Endometrial microvascular endothelial cells (primary cell): ENCODE results near the gene SPSB1. TPM values are rescaled to one million over a fixed set of nuclear protein-coding genes. Genes with fewer than 3 reads are reported as not detected.

Experiments
- in situ Hi-C: cut with HindIII; loops from 2 replicates; pipeline ENCODE4 v1.10.0; 2017; ENCODE audit warnings: low sequenced_read_pairs, low pct_unique_long_range_greater_than_20kb; ENCODE audit errors: inconsistent ontology term
- total RNA-seq: library from RNA; depleted of rRNA; stranded (reverse); fragments of >200 nt; gene quantifications from one replicate; pipeline ENCODE4 v1.2.3, GENCODE V29; 2015; ENCODE audit errors: inconsistent ontology term

Gene SPSB1
- total RNA-seq, 1 donor from 2014 or later: 16.1 TPM

DNA sequence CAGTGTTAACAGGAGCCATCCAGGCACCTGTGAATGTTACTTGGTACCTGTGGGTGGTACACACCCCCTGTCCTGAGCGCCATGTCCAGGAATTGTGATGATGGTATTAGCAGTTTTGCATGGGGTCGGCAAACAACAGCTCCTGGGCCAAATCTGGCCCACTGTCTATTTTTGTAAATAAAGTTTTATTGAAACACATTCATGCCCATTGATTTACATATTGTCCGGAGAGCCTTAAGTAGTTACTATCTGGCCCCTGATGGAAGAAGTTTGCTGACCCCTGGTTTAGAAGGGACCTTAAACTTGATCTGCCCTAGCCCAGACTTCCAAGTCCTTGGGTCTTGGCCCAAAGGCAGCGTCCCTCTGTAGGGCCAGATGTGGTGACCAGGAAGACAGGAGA is 58.3 kb downstream of the SPSB1 start:
- in situ Hi-C loops: no loop called here

DNA sequence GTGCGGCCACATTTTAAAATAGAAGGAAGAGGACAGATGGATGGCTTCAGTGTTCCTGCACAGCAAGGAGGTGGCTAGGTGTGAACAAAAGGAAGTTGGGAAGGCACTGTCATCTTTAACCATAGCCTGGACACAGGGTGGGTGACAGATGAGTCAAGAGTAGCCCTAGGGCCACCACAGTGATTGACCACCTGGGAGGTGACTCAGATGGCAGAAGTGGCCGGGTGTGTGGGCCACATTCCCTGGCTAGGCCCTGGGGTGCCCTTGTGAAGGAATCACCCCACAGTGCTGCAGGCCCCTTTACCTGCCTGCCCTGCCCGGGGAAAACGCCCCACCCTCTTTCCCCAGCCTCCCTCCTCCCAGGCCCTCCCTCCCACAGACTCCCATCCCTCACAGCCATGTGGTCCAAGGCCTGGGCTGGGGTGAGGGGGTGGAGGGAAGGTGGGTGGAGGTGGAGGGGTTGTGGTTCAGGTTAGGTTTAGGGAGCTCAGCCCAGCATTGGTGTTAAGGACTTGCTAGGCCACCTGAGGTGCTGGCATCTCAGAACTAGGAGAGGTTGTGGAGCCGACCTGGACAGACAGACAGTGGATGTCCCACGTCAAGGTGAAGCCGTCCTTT is 59.1 kb downstream of the SPSB1 start:
- in situ Hi-C loops: no loop called here

DNA sequence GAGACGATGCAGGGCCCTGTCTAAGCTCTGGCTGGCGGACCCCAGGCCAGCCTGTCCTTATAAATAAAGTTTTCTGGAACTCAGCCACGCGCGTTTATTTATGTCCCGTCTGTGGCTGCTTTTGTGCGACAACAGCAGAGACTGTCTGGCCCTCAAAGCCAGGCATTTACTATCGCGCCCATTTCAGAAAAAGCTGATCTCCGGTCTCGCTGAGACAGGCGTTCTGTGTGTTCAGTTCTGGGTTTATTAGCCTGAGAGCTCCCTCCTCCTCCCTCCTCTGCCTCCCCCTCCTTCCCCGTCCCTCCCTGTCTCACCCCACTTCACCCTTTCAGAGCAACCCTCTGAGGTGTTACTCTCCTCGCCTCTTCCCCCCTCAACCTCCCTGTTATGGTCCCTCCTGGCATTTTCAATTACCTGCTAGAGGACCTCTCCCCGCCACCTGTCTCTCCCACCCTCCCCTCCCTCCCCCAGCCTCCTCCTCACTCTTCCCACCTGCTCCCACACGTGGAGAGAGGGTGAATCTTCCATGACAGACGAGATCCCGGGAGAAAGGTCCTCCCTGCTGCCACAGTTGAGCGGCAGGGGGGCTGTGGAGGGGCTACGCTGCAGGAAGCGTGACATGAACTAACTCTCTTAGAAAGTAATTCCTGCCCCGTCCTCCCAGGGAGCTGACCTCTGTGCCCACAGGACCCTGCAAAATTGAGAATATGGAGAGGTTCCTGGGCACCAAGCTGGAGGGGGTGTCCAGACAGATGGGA is 59.9 kb downstream of the SPSB1 start:
- in situ Hi-C loops: no loop called here

DNA sequence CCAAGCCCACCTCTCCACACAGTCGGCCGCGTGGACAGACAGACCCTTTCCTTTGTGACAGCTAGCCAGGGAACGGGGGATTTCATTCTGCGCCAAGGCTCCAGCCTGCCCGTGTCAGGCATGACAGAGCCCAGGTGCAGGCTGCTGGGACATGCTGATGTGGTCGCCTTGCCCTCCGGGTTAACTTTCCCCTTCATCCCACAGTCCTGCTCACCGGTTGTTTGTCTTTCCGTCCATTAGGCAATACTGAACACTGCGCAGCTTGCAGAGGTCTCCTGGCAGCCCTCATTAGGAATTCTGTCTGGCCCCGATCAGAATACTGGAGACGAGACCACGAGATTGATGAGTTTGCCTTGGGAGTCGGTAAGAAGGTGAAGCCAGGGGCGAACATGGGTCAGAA is 62.8 kb downstream of the SPSB1 start:
- in situ Hi-C loops: no loop called here

DNA sequence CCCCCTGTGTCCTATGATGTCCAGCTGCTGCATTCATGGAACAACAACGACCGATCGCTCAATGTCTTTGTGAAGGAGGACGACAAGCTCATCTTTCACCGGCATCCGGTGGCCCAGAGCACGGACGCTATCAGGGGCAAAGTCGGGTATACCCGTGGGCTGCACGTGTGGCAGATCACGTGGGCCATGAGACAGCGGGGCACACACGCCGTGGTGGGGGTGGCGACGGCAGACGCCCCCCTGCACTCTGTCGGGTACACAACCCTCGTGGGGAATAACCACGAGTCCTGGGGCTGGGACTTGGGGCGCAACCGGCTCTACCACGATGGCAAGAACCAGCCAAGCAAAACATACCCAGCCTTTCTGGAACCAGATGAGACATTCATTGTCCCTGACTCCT is 63.3 kb downstream of the SPSB1 start:
- in situ Hi-C loops: no loop called here

DNA sequence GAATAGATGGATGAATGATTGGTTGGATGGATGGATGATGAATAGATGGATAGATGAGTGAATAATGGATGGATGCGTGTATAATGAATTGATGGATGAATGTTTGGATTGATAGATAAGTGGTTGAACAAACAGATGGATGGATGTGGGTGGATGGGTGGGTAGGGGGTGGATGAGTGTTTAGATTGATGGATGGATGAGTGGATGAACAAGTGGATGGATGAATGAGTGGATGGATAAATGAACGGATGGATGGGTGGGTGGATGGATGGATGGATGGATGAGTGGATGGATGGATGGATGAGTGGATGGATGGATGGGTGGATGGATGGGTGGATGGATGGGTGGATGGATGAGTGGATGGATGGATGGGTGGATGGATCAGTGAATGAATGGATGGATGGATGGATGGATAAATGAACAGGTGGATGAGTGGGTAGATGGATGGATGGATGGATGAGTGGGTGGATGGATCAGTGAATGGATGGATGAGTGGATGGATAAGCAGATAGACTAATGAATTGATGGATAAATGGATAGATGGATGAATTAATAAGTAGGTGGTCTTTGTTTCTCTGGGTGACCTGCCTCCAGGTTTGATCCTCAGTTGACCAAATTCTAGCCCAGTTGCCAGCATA is 64.3 kb downstream of the SPSB1 start:
- in situ Hi-C loops: no loop called here

DNA sequence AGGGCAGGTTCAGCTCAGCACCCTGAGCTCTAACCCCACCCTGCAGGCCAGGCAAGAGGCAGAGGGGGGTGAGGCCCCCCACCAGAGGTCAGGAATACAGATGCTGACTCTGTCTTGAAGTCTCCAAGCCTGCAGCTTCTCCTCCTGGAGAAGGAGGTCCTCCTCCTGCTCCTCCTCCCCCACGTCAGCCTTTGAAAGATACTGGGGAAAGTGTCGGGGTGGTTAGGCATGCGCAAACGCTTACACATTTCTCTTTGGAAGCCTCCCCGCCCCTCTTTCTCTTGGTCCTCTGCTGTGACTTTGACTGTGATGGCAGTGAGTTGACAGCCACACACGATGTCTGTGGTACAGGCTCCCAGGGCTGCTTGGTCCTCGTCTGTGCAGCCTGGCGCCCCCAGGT is 65.3 kb downstream of the SPSB1 start:
- in situ Hi-C loops: no loop called here

DNA sequence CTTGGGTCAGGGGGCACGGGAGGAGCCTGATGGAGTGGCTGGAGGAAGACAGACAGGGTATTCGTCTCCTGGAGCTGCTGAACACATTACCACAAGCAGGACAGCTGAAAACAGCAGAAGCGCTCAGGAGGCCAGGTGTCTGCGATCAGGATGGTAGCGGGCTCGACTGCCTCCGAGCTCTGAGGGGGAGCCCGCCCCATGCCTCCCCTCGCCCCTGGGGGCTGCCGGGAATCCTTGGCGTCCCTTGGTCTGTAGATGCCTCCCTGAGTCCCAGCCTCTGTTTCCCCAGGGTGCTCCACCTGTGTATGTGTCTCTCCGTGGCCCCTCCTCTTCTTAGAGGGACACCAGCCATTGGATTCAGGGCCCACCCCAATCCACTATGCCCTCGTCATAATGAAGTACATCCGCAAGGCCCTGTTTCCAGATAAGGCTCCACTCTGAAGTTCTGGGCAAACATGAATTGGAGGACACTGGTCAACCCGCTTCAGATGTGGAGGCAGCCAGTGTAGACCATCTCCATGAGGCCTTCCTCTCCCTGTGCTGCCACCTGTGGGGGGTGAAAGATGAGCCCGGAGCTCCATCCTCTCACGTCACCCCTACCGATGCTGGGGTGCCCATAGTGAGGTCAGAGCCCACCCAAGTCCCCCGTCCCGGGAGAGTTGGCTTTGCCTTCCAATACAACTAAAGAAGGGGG is 67.8 kb downstream of the SPSB1 start:
- in situ Hi-C loops: no loop called here

DNA sequence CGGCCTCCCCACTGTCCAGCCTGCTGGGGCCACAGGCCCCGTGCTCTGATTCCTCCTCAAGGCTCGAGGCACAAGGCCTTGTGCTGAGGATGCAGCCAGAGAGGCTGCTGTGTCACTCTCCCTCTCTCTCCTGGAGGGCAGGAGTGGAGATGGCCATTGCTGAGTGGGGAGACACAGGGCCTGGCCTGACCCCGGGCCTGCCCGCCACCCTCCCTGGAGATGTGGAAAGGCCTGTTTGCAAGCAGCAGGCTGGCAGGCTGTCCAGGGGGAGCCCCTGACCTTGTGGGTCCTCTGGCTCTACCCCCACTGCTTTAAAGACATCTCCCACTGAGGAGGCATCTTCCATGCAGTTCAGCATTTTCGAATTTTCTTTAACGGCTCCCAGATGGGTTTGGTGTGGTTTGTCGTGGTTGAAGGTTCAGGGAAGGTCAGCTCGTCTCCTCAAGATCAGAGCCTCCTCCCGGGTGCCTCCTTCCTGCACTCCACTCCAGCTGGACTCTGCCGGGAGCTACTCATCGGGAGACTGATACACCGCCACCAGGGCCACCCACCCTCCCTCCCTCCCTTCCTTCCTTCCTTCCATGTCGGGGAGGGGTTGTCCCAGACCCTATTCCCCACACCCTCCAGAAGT is 69.1 kb downstream of the SPSB1 start:
- in situ Hi-C loops: no loop called here

DNA sequence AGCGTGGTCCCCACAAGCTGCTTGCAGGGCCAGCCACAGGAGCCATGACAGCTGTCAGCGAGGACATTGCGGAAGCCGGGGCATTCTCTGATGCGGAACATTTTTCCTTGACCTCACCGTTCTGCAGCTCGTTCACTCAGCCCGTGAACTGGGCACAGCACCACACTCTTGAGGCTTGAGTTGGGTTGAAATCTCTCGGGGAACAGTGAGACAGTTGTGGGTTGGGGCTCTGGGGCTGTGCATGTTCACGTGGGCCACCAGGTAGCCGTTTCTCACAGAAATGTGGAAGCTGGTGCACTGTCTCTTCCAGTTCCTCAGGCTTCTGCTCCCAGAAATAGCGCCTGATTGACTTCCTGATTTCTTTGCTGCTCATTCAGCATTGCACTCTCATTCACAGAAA is 69.8 kb downstream of the SPSB1 start:
- in situ Hi-C loops: no loop called here

DNA sequence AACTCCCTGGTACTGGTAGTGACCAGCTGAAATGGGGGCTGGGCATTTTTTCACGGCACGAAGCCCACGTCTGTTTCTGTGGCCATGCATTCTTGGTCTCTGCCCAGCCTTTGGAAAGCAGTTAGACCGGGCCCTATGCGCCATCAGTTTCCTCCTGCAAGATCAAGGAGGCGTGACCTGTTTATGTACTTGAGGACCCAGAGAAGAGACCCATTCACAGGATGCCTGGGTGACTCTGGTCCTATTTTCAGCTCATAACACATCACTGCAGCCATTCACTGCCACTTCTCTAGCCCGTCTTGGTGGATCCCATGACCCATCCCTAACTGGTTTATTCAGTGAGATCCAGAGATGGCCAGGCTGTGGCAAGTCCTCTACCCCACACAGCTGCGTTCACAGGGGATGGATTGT is 70.4 kb downstream of the SPSB1 start:
- in situ Hi-C loops: no loop called here

DNA sequence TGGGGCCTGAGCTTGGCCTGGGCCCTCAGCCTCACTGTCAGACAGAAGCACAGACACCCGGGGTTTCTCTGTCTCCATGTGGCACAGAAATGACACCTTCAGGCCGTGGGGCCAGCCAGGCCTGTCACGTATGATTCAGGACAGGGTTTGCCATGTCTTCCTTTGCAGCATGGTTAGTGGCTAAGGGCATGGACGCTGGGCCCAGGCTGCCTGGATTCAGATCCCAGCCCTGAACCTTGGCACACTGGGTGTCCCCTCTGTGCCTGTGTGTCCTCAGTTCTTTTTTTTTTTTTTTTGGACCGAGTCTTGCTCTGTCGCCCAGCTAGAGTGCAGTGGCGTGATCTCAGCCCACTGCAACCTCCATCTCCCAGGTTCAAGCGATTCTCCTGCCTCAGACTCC is 73.6 kb downstream of the SPSB1 start:
- in situ Hi-C loops: no loop called here

DNA sequence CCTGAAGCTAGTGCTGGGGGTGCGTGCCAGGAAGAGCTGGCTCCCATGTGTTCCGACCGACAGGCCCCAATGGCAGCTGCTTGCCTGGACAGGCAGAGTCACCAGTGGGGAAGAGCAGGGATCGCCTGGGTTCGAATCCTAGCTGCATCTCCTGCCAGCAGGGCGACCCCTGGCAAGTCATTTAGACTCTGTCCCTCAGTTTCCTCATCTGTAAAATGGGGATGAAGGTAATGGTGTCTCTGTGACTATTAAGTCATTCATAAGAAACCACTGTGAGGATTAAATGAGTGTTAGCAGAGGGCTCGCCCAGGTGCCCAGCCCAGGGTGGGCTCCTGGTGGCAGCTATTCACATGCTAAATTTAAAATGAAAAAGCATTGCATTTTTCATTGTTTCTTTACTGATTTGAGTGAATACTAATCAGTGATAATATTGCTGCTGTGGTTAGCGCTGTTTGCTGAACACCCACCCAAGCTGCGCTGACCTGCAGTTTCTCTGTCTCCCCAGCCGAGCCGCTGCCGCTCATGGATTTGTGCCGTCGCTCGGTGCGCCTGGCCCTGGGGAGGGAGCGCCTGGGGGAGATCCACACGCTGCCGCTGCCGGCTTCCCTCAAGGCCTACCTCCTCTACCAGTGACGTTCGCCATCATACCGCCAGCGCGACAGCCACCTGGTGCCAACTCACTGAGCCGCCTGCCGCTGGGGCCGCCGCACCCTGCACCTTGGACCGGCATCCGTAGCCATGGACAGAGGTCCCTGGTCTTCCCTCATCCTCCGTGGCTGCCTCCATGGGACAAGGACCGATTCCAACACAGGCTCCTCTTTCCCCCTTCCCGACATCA is 74.5 kb downstream of the SPSB1 start:
- in situ Hi-C loops: no loop called here

DNA sequence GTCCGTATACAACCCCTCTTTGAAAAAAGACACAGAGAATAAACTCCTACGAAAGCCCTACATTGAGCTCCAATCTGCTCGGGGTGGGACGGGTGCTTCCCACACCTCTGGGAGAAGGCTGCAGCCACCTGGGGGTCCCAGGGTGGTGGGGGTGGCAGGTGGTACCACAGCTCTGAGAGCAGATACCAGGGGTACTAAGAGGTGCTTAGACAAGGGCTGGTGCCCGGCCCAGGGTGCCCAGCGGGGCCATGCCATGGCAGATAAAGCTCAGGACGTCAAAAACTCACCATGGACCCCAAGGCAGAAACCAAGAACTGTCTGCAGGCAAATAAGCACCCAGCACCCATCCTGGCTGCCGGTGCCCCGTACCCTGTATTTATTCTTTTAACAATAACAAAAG is 75.1 kb downstream of the SPSB1 start:
- in situ Hi-C loops: no loop called here

DNA sequence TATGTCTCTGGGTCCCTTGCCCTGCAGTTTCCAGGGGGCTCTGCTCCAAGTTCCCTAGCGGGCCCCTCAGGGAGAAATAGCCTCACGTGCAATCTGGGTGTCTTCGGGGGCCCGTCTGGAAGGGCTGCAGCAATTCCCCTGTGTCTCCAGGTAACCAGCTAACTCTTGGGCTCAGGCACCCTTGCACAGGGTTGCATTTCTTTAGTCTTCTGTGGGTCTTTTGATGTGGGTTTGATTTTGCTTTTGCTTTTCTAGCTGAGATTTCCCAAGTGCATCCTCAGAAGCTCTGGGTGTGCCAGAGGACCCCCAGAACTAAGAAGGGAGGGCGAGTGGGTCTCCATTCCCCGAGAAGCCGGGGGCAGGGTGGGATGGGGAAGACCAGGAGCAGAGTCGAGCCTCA is 75.7 kb downstream of the SPSB1 start:
- in situ Hi-C loops: no loop called here

DNA sequence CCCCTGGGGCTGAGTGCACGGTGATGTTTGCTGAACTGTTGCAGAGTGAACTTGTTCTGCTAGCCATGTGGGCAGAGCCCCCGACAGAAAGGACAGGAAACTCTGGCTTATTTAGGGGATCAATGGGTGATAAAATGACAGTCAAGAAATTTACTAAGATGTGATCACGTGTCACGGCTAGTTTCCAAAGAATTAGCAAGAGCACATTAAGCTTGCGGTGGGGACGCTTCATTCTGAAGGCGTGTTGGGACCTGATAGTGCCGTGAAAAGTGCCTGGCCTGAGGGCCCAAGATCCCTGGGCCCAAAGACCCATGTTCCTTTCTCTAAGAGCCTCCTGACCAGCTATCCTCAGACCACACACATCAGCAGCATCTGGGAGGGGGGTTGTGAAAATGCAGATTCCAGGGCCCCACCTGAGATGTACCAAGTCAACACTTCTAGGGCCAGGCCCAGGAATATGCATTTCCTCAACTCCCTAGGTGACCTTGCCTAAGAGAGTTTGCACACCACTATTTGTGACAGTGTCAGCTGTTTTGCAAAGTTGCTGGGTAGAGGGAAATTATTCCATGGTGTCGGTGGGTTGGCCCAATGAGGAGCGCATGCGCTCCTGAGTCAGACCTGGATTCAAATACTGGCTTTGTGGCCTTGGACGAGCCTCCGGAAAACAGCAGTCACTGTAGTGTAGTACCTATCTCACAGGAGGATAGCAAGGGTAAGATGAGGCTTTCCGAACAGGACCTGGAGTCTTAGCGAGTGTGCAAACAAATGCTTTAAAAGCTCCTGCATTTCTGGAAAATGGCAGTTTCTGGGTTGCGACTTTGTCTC is 77.5 kb downstream of the SPSB1 start:
- in situ Hi-C loops: no loop called here

DNA sequence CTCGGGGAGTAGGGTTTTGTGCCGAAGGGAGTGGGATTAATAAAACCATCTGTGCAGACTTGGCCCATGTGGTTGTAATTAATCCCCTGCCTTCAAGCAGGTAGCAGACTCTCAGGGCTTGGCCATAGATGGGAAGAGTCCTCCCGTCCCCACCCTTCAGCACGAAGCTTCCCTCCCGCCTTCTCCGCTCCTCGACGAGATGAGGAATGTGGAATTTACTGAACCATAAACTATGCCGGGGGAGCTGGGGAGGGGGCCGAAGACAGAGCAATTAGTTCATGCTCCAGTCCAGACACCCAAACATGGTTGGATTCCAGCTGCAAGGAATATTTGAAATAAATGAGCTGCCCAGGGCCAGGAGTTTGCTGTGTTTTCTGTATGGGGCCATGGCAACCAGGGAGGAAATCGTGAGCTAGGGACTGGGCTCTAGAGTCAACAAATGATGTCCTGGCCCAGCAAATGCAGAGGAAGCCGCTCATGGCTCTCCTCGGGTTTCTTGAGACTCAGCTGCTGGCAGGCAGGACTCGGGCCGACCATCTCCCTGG is 78.8 kb downstream of the SPSB1 start:
- in situ Hi-C loops: no loop called here
